ENCODE measurements around the gene TET1.

TET1 gene

GRCh38 chr10:68562661-68563570 is 2.8 kb downstream of the TET1 start:
- H4K20me1 ChIP-seq (ENCODE audit: insufficient read depth): no peaks in the 10 kb centered on the region
- no peaks in the 10 kb centered on the region; the same call in 1 of the 2 replicates for H3K27me3 ChIP-seq (ENCODE audit: insufficient read depth, low read depth)
- H3K4me1 ChIP-seq (ENCODE audit: low read depth, poor library complexity, severe bottlenecking): peaks cover 30% of the 10 kb centered on the region
- H2AFZ ChIP-seq (ENCODE audit: low read depth): no peak overlapping the region
- no peak for TF ChIP-seq CTCF (conservative IDR thresholded peaks at IDR 0.05; ENCODE audit: low read depth, low read length)
- H3K79me2 ChIP-seq (ENCODE audit: insufficient read depth, low read depth): no peaks in the 10 kb centered on the region
- H3K27ac ChIP-seq: no peak overlapping the region
- H3K4me2 ChIP-seq: no peak overlapping the region
- H3K9ac ChIP-seq: no peak overlapping the region
- no peaks in the 10 kb centered on the region for H3K36me3 ChIP-seq (ENCODE audit: insufficient read depth)
- no peak overlapping the region for H3K4me3 ChIP-seq (IDR thresholded peaks at IDR 0.05; ENCODE audit: insufficient read depth, low read depth, low read length)

GRCh38 chr10:68564712-68565111 is 4.6 kb downstream of the TET1 start:
- no peak for TF ChIP-seq CTCF (conservative IDR thresholded peaks at IDR 0.05; ENCODE audit: low read depth, low read length)
- H3K4me2 ChIP-seq: no peak overlapping the region
- no peak overlapping the region for H3K27ac ChIP-seq
- H3K4me3 ChIP-seq (IDR thresholded peaks at IDR 0.05; ENCODE audit: insufficient read depth, low read depth, low read length): no peak overlapping the region
- H3K4me1 ChIP-seq (ENCODE audit: low read depth, poor library complexity, severe bottlenecking): peaks cover 24% of the 10 kb centered on the region
- no peaks in the 10 kb centered on the region for H4K20me1 ChIP-seq (ENCODE audit: insufficient read depth)
- no peak overlapping the region for H3K9ac ChIP-seq
- no peak overlapping the region for H2AFZ ChIP-seq (ENCODE audit: low read depth)
- no peaks in the 10 kb centered on the region; the same call in 1 of the 2 replicates for H3K27me3 ChIP-seq (ENCODE audit: insufficient read depth, low read depth)
- H3K79me2 ChIP-seq (ENCODE audit: insufficient read depth, low read depth): no peaks in the 10 kb centered on the region
- H3K36me3 ChIP-seq (ENCODE audit: insufficient read depth): no peaks in the 10 kb centered on the region

- no peak overlapping the region for H3K9ac ChIP-seq
- no peaks in the 10 kb centered on the region for H4K20me1 ChIP-seq (ENCODE audit: insufficient read depth)
- peaks cover 22% of the 10 kb centered on the region for H3K4me1 ChIP-seq (ENCODE audit: low read depth, poor library complexity, severe bottlenecking)
- H3K27me3 ChIP-seq (ENCODE audit: insufficient read depth, low read depth): no peaks in the 10 kb centered on the region; the same call in 1 of the 2 replicates
- no peaks in the 10 kb centered on the region for H3K36me3 ChIP-seq (ENCODE audit: insufficient read depth)
- H3K4me2 ChIP-seq: no peak overlapping the region
- H3K4me3 ChIP-seq (IDR thresholded peaks at IDR 0.05; ENCODE audit: insufficient read depth, low read depth, low read length): no peak overlapping the region
- no peak overlapping the region for H2AFZ ChIP-seq (ENCODE audit: low read depth)
- no peak overlapping the region for H3K27ac ChIP-seq
- H3K79me2 ChIP-seq (ENCODE audit: insufficient read depth, low read depth): no peaks in the 10 kb centered on the region
- TF ChIP-seq CTCF (conservative IDR thresholded peaks at IDR 0.05; ENCODE audit: low read depth, low read length): no peak
Measured at GRCh38 chr10:68565658-68566057, 5.5 kb downstream of the TET1 start.

- no peak overlapping the region for H3K9ac ChIP-seq
- no peaks in the 10 kb centered on the region for H4K20me1 ChIP-seq (ENCODE audit: insufficient read depth)
- no peak overlapping the region for H3K4me3 ChIP-seq (IDR thresholded peaks at IDR 0.05; ENCODE audit: insufficient read depth, low read depth, low read length)
- peak overlapping the region; percentile 36; the same call in 1 of the 2 replicates for H3K4me2 ChIP-seq
- no peaks in the 10 kb centered on the region for H3K79me2 ChIP-seq (ENCODE audit: insufficient read depth, low read depth)
- H3K27me3 ChIP-seq (ENCODE audit: insufficient read depth, low read depth): no peaks in the 10 kb centered on the region; the same call in 1 of the 2 replicates
- H3K4me1 ChIP-seq (ENCODE audit: low read depth, poor library complexity, severe bottlenecking): peaks cover 22% of the 10 kb centered on the region
- no peak for TF ChIP-seq CTCF (conservative IDR thresholded peaks at IDR 0.05; ENCODE audit: low read depth, low read length)
- H3K36me3 ChIP-seq (ENCODE audit: insufficient read depth): no peaks in the 10 kb centered on the region
- no peak overlapping the region for H3K27ac ChIP-seq
- H2AFZ ChIP-seq (ENCODE audit: low read depth): no peak overlapping the region
Measured at GRCh38 chr10:68566351-68566750, 6.2 kb downstream of the TET1 start.

Measured in KMS-11 (cell line).